Measurements from ENCODE around the gene PCGF3.
"Not testable (repeated sequence)": the region's sequence is repeated elsewhere in the genome, so short reads cannot be mapped to it uniquely, and the experiment has no call there.

The PCGF3 gene

DNA sequence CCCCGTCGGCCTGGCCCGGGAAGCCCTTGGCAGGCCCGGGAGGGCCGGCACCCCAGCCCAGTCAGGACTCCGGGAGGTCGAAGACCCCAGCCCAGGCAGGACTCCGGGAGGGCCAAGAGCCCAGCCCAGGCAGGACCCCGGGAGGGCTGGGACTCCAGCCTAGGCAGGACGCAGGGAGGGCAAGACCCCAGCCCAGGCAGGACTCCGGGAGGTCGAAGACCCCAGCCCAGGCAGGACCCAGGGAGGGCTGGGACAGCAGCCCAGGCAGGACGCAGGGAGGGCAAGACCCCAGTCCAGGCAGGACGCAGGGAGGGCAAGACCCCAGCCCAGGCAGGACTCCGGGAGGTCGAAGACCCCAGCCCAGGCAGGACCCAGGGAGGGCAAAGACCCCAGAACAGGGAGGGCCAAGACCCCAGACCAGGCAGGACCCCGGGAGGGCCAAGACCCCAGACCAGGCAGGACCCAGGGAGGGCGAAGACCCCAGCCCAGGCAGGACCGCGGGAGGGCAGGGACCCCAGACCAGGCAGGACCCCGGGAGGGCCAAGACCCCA lies 526 bp downstream of the PCGF3 start:
- DNase-seq = not testable (repeated sequence)

DNA sequence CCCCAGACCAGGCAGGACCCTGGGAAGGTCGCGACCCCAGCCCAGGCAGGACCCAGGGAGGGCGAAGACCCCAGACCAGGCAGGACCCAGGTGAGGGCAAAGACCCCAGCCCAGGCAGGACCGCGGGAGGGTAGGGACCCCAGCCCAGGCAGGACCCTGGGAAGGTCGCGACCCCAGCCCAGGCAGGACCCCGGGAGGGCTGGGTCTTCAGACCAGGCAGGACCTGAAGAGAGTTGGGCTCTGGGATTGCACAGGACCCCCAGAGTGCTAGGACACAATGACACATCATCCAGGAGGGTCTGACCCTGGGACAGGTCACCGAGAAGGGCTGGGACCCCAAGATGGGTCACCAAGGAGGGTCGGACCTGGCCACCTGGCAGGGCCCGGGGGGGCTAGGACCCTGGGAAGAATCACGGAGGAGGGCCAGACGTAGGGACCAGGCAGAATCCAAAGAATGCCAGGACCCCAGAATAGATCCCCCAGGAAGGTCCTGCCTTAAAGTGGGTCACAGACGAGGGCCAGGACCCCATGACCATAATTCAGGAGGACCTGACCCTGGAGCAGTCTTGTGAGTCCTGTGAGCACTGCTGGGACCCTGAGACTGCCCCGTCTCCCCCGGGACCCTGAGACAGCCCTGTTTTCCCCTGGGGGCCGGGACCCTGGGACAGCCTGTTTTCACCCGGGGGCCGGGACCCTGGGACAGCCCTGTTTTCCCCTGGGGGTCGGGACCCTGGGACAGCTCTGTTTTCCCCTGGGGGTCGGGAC lies 1.4 kb downstream of the PCGF3 start:
- no peak for DNase-seq

DNA sequence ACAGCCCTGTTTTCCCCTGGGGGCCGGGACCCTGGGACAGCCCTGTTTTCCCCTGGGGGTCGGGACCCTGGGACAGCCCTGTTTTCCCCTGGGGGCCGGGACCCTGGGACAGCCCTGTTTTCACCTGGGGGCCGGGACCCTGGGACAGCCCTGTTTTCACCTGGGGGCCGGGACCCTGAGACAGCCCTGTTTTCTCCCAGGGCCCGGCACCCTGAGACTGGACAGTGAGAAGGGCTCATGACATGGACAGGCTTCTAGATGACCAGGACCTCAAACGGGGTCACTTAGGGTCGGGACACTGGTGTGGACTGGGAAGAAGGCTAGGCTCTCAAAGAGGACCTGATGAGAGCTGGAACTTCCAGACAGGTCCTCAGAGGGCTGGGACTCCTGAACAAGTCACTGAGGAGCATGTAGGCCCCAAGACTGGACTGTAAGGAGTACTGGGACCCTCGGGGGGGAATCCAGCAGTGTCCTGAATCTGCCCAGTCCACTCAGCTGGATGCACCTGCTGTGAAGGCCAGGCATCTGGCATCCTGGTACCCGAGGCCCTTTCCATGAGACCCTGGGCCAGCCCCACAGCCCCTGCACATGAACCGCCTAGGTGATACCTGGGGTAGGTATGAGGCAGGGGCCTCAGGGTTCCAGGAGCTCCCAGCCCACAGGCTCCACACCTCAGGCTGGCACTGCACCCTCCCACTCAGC lies 2.4 kb downstream of the PCGF3 start:
- DNase-seq = no peak

DNA sequence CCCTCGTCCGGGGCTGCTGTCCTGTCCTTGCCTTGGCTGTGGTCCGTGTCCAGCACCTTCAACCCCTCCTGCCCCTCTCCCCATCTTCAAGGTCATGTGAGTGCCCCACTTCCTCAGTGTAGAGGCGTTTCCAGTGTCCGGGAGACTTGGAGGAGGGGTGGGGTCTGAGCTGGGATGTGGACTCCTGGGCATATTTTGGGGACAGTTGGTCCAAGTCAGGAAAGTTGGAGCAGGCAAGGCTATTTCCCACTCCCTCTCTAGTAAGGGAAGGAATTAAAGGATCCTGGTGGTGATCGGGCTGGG lies 3.0 kb downstream of the PCGF3 start:
- no peak for DNase-seq

DNA sequence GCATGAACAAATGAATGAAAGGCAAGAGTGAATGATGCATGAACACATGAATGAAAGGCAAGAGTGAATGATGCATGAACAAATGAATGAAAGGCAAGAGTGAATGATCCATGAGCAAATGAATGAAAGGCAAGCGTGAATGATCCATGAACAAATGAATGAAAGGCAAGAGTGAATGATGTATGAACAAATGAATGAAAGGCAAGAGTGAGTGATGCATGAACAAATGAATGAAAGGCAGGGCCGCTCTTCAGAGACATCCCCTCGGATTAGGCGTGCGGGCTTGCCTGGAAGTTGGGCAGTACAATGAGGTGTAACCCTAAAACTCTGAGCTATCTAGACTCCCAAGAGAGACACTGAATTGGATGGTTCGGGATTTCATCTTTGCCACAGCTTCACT lies 3.7 kb downstream of the PCGF3 start:
- no peak for DNase-seq

DNA sequence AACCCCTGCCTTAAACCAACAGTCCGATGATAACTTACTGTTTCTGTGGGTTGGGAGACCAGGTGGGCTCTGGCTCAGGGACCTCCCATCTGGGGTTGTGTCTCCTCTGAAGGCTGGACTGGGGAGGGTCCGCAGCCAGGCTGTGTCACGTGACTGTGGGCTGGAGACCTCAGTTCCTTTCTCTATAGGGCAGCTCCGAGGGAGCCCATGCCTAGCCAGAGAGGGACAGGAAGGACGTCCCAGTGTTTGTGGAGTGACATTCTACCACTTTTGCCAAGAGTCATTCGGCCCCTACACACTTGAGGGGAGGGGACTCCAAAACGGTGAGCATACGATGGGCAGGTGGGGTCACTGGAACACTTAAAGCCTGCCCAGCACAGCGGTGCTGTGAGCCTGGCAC lies 4.5 kb downstream of the PCGF3 start:
- DNase-seq = no peak

DNA sequence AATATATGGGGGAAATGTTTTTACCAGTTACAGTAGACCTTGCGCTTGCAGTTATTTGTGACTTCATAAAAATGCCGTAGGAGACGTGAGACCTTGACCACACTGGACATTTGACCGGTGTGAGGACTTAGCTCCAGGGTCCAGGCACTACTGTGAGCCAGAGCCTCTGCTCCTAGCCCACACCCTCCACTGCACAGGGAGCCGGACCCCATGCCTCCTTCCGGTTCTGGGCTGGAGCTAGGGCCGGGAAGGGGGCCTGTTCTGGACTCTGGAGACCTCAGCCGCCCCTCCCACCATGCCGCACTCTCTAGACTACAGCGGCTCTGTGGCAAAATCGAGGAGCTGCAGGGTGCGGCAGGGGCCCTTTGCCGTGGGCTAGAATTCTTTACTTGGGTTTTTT lies 5.3 kb downstream of the PCGF3 start:
- DNase-seq = no peak

DNA sequence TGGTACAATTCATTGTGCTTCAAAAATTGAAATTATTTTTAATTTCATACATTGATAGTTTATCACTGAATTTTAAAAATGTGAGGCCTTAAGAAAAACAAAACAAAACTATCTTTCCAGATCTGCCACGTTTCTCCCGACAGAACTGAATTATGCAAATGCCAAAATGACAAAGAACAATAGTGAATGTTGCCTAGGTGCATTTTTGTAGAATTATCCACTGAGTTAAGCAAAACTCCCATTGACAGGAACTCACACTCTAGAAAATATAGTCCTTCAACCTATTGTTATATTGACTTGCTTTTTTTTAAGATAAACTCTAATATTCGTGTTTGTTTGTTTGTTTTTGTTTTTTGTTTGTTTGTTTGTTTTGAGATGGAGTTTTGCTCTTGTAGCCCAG lies 6.5 kb downstream of the PCGF3 start:
- DNase-seq = no peak

DNA sequence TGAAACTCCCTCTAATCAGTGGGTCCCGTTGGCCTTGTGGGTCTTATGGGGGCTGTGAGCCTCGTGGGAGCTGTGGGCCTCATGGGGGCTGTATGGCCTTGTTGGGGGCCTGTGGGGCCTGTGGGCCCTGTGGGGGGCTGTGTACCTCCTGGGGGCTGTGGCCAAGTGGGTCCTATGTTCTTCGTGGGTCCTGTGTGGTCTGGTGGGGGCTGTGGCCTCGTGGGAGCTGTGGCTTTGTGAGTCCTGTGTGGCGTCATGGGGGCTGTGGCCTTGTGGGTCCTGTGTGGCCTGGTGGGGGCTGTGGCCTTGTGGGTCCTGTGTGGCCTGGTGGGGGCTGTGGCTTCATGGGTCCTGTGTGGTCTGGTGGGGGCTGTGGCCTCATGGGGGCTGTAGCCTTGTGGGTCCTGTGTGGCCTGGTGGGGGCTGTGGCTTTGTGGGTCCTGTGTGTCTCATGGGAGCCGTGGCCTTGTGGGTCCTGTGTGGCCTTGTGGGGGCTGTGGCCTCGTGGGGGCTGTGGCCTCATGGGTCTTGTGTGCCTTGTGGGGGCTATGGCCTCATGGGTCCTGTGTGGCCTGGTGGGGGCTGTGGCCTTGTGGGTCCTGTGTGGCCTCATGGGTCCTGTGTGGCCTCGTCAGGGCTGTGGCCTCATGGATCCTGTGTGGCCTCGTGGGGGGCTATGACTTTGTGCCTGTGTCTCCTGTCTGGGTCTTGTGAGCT lies 7.4 kb downstream of the PCGF3 start:
- DNase-seq = no peak

DNA sequence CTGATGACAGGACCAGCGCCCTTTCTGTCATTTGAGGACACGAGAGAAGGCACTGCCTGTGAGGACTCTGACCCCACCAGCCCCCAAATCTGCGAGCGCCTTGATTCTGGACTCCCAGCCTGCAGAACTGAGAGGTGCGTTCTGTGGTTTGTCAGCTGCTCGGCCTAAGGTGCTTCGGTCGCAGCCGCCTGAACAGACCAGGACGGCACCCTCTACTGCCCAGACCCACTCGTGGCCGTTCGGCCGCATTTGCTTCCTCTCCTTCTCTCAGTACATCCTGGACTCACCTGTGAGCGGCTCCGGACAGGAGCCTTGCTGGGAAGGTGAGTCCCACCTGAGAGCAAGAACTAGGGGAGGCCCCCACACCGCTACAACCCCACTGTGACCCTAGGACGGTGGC lies 8.5 kb downstream of the PCGF3 start:
- DNase-seq = no peak

DNA sequence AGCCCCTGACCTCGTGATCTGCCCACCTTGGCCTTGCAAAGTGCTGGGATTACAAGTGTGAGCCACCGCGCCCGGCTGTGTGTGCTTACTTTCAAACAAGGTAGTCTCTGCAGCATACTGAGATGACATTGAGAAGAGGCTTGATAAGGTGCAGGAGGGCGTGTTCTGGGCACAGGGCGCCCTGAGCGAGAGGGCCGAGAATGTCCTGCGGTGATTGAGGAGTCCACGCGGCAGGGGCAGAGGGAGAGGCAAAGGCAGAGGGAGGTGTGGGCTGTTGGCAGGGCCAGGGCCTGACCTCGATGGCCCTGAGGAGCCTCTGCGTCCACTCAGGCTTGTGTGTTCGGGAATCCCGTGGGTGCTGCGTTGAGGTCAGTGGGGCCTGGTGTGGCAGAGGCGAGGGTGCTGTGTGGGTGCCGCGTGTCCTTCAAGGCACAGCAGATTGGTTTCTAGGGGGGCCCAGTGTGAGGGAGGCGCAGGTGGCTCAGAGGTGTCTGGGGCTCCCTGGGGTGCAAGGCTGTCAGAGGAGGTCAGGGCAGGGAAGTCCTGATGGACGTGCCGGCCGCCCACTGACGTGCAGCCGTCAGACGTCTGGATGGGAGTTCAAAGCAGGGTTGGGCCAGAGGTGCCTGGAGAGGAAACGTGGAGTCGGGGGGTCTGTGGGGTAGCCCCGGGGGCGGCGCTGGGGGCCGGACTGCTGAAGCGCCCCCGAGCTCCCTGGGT lies 12.1 kb downstream of the PCGF3 start:
- no peak for DNase-seq

DNA sequence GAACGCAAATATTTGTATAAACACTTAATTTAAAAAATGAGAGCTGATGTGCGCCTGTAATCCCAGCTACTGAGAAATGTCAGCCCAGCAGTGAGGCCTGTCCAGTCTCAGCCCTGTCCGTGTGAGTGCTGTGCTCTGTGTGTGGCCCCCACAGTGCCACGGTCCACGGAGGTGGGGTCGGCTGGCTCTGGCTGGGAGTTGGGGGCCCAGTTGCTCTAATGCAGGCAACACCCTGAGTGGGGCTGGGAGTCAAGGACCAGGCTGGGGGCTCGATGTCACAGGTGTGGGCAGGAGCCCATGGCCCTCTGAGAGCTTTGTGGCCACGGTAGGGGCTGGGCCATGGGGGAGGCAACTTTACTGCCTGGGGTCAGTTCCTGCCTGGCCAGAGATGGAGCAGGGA lies 12.8 kb downstream of the PCGF3 start:
- DNase-seq = no peak

DNA sequence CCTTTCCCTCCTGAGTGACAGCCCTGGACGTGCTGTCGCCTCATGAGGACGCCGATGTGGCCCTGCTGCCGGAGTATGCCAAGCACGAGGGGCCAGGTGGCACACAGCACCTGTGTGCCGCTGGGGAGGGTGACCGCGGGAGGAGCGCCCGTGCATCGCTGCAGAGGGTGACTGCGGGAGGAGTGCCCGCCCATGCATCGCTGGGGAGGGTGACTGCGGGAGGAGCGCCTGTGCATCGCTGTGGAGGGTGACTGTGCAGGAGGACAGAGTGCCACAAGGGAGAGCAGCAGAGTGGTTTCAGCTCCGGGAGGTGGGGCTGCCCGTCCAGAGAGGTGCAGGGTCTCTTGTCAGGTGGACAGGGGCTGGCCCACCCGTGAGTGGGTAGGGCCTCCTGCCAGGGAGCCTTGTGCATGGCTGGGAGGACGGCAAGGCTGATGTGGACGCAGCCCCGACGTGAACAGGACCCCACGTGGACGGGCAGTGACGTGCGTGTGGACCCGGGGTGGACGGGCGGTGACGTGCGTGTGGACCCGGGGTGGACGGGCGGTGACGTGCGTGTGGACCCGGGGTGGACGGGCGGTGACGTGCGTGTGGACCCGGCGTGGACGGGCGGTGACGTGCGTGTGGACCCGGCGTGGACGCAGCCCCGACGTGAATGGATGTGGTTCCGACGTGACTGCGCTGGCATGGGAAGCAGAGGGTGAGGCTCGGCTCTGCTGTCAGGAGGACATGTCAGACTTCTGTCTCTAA lies 14.7 kb downstream of the PCGF3 start:
- no peak for DNase-seq

DNA sequence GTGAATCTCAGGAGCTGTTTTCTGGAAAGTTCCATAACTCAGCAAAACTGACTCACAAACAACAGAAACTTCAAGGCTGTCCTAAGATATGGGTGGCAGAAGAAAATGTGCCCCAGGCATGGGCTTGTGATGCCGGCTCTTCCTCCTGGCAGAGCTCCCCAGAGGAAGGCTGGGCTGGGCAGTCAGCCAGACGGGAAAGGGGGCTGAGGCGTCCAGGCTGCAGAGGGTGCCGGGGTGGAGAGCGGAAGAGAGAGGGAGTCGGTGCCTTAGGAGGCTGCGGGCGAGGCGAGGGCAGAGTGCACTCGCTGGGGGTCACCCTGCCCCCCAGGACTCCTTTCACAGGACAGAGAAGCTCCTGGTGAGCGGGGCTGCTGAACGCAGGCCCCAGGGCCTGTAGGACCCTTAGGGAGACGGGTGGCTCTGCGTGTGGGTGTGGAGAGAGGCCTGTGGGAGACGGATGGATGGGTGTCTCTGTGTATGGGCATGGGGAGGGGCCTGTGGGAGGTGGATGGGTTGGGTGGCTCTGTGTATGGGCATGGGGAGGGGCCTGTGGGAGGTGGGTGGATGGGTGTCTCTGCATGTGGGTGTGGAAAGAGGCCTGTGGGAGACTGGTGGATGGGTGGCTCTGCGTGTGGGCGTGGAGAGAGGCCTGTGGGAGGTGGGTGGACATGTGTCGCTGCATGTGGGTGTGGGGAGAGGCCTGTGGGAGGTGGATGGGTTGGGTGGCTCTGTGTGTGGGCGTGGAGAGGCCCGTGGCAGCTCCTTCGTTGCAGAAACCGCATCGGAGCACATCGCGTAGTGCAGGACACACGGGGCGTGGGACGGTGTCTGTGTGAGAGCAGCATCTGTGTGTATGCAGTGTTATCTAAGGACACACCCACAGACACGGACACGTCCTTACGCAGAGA lies 15.9 kb downstream of the PCGF3 start:
- no peak for DNase-seq

DNA sequence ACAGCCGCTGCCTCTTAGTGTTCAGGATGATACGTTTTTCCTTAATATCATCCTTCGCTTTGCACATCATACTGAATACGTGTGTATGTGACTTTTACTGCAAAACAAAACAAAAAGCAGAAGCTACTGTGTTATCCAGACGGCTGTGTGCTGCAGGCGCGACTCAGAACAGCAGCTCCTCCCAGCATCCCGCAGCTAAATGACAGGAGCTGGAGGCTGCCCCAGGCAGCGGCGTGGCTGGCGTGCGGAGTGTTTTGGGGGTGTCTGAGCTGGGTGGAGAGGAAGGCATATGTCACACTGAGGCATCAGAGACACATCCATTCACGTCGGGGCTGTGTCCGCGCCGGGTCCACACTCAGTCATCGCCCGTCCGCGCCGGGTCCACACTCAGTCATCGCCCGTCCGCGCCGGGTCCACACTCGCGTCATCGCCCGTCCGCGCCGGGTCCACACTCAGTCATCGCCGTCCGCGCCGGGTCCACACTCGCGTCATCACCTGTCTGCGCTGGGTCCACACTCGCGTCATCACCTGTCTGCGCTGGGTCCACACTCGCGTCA lies 16.6 kb downstream of the PCGF3 start:
- no peak for DNase-seq

DNA sequence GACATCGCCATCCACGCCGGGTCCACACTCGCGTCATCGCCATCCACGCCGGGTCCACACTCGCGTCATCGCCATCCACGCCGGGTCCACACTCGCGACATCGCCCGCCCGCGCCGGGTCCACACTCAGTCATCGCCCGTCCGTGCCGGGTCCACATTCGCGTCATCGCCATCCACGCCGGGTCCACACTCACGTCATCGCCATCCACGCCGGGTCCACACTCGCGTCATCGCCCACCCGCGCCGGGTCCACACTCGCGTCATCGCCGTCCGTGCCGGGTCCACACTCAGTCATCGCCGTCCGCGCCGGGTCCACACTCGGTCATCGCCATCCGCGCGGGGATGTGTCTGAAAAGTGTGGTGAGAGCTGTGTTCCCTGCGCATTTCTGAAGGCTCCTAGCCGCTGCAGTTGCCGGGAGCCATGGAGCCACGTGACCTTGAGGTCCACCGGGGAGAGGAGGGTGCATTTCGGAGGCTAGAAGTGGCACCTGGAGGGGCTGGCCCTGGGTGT lies 17.3 kb downstream of the PCGF3 start:
- DNase-seq = no peak

DNA sequence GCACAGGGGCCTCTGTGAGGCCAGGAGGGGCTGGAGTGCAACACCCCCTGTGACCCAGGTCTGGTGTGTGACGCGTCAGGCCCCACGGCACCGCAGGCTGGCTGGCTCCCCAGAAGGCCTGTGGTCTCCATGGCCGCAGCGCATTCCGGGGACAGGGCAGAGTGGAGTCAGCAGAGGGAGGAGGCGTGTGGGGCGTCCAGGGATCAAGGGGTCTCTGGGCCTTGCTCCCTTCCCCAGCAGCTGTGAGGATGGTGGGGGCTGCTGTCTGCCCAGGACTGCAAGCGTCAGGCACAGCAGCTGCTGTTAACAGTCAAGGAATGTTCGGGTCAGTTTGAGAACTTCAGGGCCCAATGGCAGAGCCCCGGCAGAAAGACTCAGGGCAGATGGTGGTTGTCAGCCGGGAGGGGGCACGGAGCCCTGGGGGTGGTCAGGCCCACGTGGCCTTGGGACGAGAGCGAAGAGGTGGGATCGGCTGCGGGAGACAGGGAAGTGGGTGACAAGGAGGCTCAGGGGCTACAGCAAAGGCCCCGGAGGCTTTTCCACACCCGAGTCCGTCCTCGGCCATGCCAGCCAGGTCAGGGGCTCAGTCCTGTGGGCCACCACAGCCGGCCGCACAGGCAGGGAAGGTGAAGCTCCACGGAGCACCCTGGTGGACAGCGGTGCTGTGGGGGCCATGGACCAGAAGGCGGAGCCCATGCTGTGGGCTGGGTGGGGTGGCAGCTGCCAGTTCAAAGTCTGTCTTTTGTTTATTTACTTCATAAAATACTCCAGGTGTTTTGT lies 18.3 kb downstream of the PCGF3 start:
- DNase-seq = peak; percentile 73

DNA sequence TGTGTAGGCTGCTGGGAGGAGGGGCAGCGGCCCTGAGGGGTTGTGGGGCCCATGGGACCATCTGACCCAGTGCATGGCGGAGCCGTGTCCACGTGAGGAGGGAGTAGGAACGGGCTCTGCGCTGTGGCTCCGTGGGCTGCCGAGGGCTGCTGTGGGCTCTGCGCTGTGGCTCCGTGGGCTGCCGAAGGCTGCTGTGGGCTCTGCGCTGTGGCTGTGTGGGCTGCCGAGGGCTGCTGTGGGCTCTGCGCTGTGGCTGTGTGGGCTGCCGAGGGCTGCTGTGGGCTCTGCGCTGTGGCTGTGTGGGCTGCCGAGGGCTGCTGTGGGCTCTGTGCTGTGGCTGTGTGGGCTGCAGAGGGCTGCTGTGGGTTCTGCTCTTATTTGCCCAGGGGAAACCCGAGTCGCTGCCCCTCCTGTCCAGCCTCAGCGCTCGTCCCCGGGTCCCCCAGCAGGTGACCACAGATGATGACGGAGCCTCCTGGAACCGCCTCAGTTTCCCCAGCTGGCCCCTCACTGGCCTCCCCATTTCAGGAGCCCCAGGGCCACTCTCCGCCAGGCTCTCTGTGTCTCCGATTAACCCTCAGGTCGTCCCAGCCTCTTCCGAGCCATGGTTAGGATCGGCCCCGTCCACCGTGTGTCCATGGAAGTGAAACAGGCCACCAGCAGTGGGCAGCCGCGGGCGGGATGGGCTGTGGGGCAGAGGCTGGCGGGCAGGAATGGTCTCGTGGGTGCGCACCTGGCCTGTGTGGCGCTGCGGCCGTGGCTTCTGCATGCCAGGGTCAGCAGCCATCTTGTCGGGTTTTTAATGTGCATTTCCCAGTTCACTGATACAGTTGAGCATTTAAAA lies 20.0 kb downstream of the PCGF3 start:
- DNase-seq = no peak

DNA sequence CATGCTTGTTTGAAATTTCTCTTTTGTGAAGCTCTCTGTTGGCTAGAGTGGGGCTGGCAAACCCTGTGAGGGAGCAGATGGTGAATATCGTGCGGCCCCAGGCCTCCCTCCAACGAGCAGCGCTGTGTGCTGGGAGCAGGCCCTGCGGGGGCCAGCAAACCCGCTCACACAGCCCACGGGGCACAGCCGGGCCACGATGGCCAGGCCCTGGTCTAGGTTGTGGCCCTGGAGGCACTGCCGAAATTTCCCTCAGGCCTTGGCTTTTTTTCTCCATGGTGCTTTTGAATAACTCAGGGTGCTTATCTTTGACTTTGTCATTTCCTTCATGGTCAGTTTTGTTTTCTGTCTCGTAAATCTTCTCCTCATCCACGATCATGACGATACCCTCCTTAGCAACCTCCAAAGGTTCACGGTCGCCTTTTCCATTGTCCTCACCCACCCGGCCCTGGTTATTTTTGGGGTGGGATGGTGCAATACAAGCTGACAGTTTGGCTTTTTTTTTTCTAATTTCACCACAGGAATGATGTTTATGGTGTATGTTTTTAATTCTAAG lies 20.7 kb downstream of the PCGF3 start:
- DNase-seq = no peak

Data from femur (tissue), 1 donor.